Motor neuron (in vitro differentiated cells): ENCODE results near the gene PGAP2. TPM values are rescaled to one million over a fixed set of nuclear protein-coding genes. Genes with fewer than 3 reads are reported as not detected.

Source experiments
- ATAC-seq, 8 experiments: fragments of 200-7000 bp; cut with Tn5 transposase; replicated peaks in 6 of 8; 2 replicates each; pipeline ENCODE4 v1.8.0; 2021; ENCODE audit warnings: mild to moderate bottlenecking in 8 of 8, moderate library complexity in 8 of 8
- H3K27ac ChIP-seq, 2 donors: fragments of 250-450 bp; sonication (Bioruptor Pico); 2 replicates each; pipeline ENCODE4 v1.9.0; 2021; ENCODE audit warnings: antibody characterized with exemption in 2 of 2, mild to moderate bottlenecking in 2 of 2, moderate library complexity in 1 of 2
- H3K4me1 ChIP-seq, 2 donors: fragments of 250-450 bp; sonication (Bioruptor Pico); replicated peaks in 1 of 2; 2 replicates each; pipeline ENCODE4 v1.6.1; 2021; ENCODE audit warnings: antibody characterized with exemption in 2 of 2, mild to moderate bottlenecking in 2 of 2, moderate library complexity in 1 of 2
- H3K4me3 ChIP-seq, 5 donors: fragments of 250-450 bp; sonication (Bioruptor Pico); 2 replicates each; pipeline ENCODE4 v1.9.0; 2021; ENCODE audit warnings: antibody characterized with exemption in 5 of 5, mild to moderate bottlenecking in 5 of 5, moderate library complexity in 4 of 5
- WGBS, 10 experiments: fragments of 450-650 bp; shearing (Covaris generic); methylation state at CpG; one replicate each; pipeline ENCODE4 v1.0.0; 2022; 5-methylcytosine and 5-hydroxymethylcytosine counted together
- in situ Hi-C, 9 experiments: fragments of 400-800 bp; cut with MboI; loops; one replicate each; pipeline ENCODE4 v1.15.0; 2021; ENCODE audit warnings: low sequenced_read_pairs in 9 of 9, low pct_unique_long_range_greater_than_20kb in 2 of 9; ENCODE audit not compliant: unreplicated experiment in 9 of 9
- total RNA-seq, 8 experiments: library from RNA; unstranded; fragments of 300-600 nt; gene quantifications; 2 replicates each; pipeline versions ENCODE4 v1.2.3 to v1.2.4, GENCODE V29; 2022

PGAP2 gene
- total RNA-seq, 8 experiments from 2014 or later: 9.2 to 27.2 (median 15.0) TPM

DNA sequence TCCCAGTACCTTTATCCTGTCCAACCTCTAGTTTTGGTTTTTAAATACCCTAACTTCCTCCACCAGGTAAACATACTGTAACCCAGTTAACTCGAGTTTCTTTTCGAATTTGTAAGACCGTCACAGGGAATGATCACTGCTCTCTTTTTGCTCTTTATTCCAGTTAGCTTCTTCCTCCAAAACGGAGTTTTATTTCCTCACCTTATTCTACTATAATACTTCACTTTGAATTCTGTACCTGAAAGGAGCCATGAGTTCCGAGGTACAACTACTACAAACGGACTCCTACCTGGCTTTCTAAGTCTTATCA is 12.4 kb upstream of the PGAP2 start:
- peaks cover 4 to 5% of the 10 kb centered on the region in 2 donors for H3K4me1 ChIP-seq
- WGBS, 10 experiments: 32 to 55% (median 46%) methylated on average over 3 to 6 of the region's 6 CpGs
- H3K27ac ChIP-seq: no peak overlapping the region
- ATAC-seq: no peak
- H3K4me3 ChIP-seq: peak overlapping the region; percentile 70 to 94 (median 76)
- in situ Hi-C loops: no loop called here

GRCh38 chr11:3796346-3796745 is 12.0 kb upstream of the PGAP2 start:
- Histone ChIP-seq H3K4me1 (peaks cover 4 to 5% of the 10 kb centered on the region in 2 donors), H3K27ac (no peak overlapping the region), H3K4me3 (peak overlapping the region; percentile 70 to 94 (median 76))
- in situ Hi-C loops: no loop called here
- ATAC-seq: no peak
- 0 to 45% (median 12%) methylated on average over 1 to 14 of the region's 14 CpGs for WGBS, 10 experiments

- ATAC-seq: peak; percentile 17 to 39 (median 29)
- in situ Hi-C loops: no loop called here
- WGBS, 10 experiments: 0% methylated on average over 1 to 11 of the region's 26 CpGs; no CpG with 5 or more reads in 4 of the 10 experiments
- H3K4me1 ChIP-seq: peaks cover 4 to 5% of the 10 kb centered on the region in 2 donors
- peak overlapping the region; percentile 70 to 94 (median 76) for H3K4me3 ChIP-seq
- peak overlapping the region; percentile 88 to 97 for H3K27ac ChIP-seq
Observed at GRCh38 chr11:3796801-3797328, 11.5 kb upstream of the PGAP2 start.

DNA sequence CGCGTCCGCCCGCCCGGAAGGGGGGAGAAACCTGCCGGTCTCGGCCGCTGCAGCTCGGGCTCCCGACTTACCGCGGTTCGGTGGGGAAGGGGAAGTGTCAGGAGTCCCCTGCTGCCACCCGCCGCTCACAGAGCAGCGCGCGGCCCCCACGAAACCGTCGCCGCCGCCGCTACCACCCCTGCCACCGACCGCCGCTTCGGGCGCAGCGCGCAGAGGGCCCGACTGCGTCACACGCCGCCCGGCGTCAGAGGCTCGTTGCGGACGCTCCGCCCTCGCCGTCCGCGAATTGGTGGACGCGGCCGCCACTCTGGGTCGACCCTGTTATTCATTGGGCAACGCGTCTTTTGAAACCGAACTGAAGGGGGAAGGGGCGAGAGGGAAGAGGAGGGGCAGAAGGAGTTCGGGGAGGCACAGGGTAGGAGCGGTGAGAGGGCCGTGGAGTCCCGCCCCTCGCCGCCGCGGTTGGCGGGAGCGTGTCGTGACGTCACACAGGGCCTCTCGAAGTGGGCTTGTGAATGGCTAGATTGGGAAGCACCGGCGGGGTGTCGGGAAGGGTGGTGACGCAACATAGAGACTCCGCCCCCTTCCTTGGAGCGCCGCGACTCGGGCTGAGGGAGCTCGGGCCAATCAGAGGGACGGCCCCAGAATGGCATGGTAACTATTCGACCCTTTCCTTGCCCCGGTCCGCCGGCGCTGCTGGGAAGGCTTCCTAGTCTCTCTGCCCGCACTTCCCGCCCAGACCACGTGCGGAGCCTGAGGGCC is 10.8 kb upstream of the PGAP2 start, which contains the start of gene NUP98:
Gene NUP98 (minus strand): TSS at position 226 of the 762 bp plus-strand sequence. CDS start 15,437 bp downstream, outside the sequence.
- 0 to 5% (median 0%) methylated on average over 1 to 8 of the region's 86 CpGs; no CpG with 5 or more reads in 5 of the 10 experiments for WGBS, 10 experiments
- Histone ChIP-seq H3K4me1 (peaks cover 4 to 5% of the 10 kb centered on the region in 2 donors), H3K4me3 (peak within 1 kb of the TSS; percentile 70 to 94 (median 76)), H3K27ac (peak within 1 kb of the TSS; percentile 88 to 97)
- ATAC-seq: peak; percentile 78 to 94 (median 91)
- in situ Hi-C loops: no loop called here

- no peak overlapping the region for H3K27ac ChIP-seq
- ATAC-seq: no peak
- 86 to 100% (median 94%) methylated on average over 2 to 6 of the region's 9 CpGs; no CpG with 5 or more reads in 3 of the 10 experiments for WGBS, 10 experiments
- in situ Hi-C loops: no loop called here
- H3K4me3 ChIP-seq: no peak overlapping the region
- H3K4me1 ChIP-seq: peaks cover 4 to 5% of the 10 kb centered on the region in 2 donors
Observed at GRCh38 chr11:3799143-3799542, 9.2 kb upstream of the PGAP2 start.

GRCh38 chr11:3799873-3800272 is 8.5 kb upstream of the PGAP2 start:
- WGBS, 10 experiments: 70 to 95% (median 80%) methylated on average over 2 to 4 of the region's 5 CpGs; no CpG with 5 or more reads in 3 of the 10 experiments
- no peak overlapping the region for H3K4me3 ChIP-seq
- ATAC-seq: no peak
- in situ Hi-C loops: no loop called here
- peaks cover 4 to 5% of the 10 kb centered on the region in 2 donors for H3K4me1 ChIP-seq
- H3K27ac ChIP-seq: no peak overlapping the region

- no peak for ATAC-seq
- in situ Hi-C loops: no loop called here
- no peak overlapping the region for H3K27ac ChIP-seq
- H3K4me3 ChIP-seq: no peak overlapping the region
- 27 to 100% (median 90%) methylated on average over 2 to 4 of the region's 4 CpGs; no CpG with 5 or more reads in 1 of the 10 experiments for WGBS, 10 experiments
- peaks cover 0 to 4% of the 10 kb centered on the region in 2 donors for H3K4me1 ChIP-seq
Observed at GRCh38 chr11:3802011-3802790, 6.2 kb upstream of the PGAP2 start.

- H3K4me3 ChIP-seq: no peak overlapping the region
- H3K4me1 ChIP-seq: peaks cover 0 to 2% of the 10 kb centered on the region in 2 donors
- 60 to 100% (median 86%) methylated on average over 1 to 10 of the region's 11 CpGs; no CpG with 5 or more reads in 1 of the 10 experiments for WGBS, 10 experiments
- ATAC-seq: no peak
- in situ Hi-C loops: no loop called here
- H3K27ac ChIP-seq: no peak overlapping the region
Observed at GRCh38 chr11:3803726-3804495, 4.4 kb upstream of the PGAP2 start.

DNA sequence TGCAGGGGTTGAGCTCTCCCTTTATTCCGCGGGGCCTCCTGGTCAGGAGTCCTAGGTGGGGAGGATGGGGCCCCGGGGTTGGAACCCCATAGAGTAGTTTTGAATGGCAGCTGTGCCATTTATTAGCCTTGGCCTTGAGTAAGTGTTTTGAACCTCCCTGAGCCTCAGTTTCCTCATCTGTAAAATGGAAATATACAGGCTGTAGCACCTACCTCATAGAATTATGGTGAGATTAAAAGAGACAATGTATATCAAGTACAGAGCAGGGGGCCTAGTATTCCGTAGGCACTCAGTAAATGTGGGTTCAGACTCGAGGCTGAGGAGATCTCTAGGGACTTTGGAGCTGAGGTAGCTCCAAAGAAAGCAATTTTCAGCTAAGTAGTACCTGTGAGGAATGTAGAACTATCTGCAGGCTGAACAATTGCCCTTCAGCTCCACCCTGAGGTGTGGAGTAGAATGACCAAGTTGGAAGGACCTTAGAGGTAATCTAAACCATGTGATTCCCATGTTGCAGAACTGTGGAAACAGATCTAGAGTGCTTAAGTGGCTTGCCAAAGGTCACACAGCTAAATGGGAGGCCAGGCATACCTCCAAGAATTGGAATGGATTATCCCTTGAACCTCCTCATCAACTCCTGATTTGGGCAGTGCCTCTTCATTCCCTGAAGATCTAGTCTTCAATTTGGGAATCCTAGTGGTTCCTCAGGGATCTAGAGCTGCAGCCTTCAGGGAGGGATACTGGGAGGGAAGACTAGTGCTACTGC is 682 bp downstream of the PGAP2 start:
- Histone ChIP-seq H3K27ac (no peak overlapping the region), H3K4me3 (peak overlapping the region; percentile 37 to 55 (median 48)), H3K4me1 (peaks cover 0 to 2% of the 10 kb centered on the region in 2 donors)
- in situ Hi-C loops: no loop called here
- whole genome bisulfite sequencing, 10 experiments: 0 to 80% (median 27%) methylated on average over 1 to 5 of the region's 5 CpGs; no CpG with 5 or more reads in 4 of the 10 experiments
- peak in 3 of 8 experiments; percentile 60 to 68 (median 65) for ATAC-seq

GRCh38 chr11:3809624-3809928 is 1.2 kb downstream of the PGAP2 start:
- Histone ChIP-seq H3K27ac (no peak overlapping the region), H3K4me1 (peaks cover 0 to 2% of the 10 kb centered on the region in 2 donors), H3K4me3 (no peak overlapping the region)
- WGBS, 10 experiments: 100% methylated on average over 1 of the region's 1 CpG; no CpG with 5 or more reads in 7 of the 10 experiments
- in situ Hi-C loops: no loop called here
- ATAC-seq: no peak

- 80 to 100% methylated on average over 1 of the region's 3 CpGs; no CpG with 5 or more reads in 8 of the 10 experiments for WGBS, 10 experiments
- Histone ChIP-seq H3K4me1 (peaks cover 0 to 2% of the 10 kb centered on the region in 2 donors), H3K4me3 (no peak overlapping the region), H3K27ac (no peak overlapping the region)
- in situ Hi-C loops: no loop called here
- no peak for ATAC-seq
Observed at GRCh38 chr11:3810446-3810845, 2.1 kb downstream of the PGAP2 start.

DNA sequence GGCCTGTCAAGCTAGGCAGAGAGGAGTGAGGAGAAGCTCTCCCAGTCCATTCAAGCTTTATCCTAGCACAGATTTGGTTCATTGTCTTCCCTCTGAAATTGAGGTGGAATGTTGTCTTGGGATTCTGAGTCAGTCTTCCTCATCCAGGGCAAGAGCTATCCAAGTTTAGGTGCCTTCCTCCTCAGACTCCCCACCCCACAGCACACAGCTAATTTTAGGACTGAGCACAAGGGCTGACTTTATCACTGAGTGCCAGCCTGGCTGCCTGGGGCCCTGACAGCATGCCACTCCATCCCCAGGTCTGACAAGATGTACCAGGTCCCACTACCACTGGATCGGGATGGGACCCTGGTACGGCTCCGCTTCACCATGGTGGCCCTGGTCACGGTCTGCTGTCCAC is 2.6 kb downstream of the PGAP2 start:
- WGBS, 10 experiments: 100% methylated on average over 1 to 4 of the region's 4 CpGs; no CpG with 5 or more reads in 7 of the 10 experiments
- Histone ChIP-seq H3K4me3 (no peak overlapping the region), H3K4me1 (peaks cover 0 to 2% of the 10 kb centered on the region in 2 donors), H3K27ac (no peak overlapping the region)
- no peak for ATAC-seq
- in situ Hi-C loops: no loop called here
